GM19468 (cell line): Measurements from ENCODE around the gene MAP2K2.
"Not testable (repeated sequence)": the region's sequence is repeated elsewhere in the genome, so short reads cannot be mapped to it uniquely, and the experiment has no call there.

ENCODE experiments used
- ATAC-seq: cut with Tn5 transposase; IDR thresholded peaks from one replicate; pipeline ENCODE4 v1.9.1; 2021; ENCODE audit warnings: mild to moderate bottlenecking, moderate library complexity, moderate number of reproducible peaks; ENCODE audit not compliant: unreplicated experiment; ENCODE audit errors: extremely low read depth

Gene MAP2K2

GRCh38 chr19:4123615-4124568 lies at the start of gene MAP2K2:
Gene MAP2K2, minus strand, starts transcription at chr19:4124122. Its CDS starts 247 bp downstream, at chr19:4123875.
- peak; percentile 74 for ATAC-seq

- no peak for ATAC-seq
Measured at GRCh38 chr19:4172861-4173473, 49.0 kb upstream of the MAP2K2 start.

DNA sequence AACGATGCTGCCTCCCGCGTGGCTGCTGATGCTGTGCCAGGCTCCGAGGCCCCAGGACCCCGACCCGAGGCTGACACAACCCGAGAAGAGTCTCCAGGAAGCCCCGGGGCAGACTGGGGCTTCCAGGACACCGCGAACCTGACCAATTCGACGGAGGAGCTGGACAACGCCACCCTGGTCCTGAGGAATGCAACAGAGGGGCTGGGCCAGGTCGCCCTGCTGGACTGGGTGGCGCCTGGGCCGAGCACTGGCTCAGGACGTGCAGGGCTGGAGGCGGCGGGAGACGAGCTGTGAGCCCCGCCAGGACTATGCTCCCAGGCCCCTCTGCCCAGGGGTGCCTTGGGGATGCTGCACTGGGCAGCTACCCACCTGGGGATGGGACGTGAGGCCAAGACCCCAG lies 47.8 kb upstream of the MAP2K2 start:
- ATAC-seq, result no peak

DNA sequence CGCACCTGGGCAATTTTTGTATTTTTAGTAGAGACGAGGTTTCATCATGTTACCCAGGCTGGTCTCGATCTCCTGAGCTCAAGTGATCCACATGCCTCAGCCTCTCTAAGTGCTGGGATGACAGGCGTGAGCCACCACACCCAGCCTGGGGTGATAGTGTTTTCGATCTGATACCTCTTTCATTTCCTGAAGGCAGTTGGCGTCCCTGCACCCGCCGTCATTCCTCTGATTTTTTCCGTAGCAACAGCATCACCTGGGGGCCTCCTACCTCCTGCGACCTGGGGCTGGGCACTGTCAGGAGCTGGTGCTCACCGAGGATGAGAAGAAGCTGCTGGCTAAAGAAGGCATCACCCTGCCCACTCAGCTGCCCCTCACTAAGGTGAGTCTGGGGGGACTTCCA lies 40.3 kb upstream of the MAP2K2 start:
- no peak for ATAC-seq

DNA sequence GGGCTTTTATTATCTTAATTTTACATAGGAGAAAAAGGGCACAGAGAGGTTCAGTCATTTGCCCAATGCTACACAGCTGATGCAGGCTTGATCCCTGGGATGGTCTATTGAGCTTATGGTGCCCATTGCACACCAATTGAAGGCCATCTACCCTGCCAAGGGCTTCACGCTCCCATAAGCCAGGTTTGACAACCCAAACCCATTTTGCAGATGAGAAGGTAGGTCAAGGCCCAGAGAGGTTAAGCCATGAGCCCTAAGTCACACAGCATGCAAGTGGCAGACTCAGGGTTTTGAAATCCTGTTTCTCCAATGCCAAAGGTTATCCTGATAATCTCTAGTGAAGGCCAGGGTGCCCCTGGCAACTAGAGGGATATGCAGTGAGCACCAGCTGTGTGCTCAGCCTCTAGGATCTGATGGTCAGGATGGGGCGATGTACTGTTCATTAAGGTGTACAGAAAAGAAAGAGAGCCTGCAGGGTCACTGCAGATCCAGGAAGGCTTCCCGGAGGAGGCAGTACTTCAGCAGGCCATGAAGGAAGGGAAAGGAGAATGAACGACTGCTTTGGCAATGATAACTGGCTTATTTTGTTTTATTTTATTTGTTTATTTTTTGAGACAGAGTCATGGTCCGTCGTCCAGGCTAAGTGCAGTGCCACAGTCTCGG lies 37.6 kb upstream of the MAP2K2 start:
- ATAC-seq, result no peak

DNA sequence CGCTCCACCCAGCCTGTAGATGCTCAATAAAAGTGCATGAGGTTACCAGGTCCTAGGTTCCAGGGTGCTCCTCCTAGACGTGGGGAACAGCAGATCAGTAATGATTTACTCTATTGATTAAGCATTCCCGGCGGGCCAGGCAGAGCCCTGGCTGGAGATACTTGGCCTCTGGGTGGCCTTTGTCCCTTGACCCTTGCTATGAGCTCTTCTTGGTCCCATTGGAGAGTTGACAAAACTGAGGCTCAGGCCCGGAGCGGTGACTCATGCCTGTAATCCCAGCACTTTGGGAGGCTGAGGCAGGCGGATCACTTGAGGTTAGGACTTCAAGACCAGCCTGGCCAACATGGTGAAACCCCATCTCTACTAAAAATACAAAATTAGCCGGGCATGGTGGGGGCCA lies 34.0 kb upstream of the MAP2K2 start:
- ATAC-seq, result not testable (repeated sequence)

- ATAC-seq, result no peak
Measured at GRCh38 chr19:4157164-4157563, 33.2 kb upstream of the MAP2K2 start.

GRCh38 chr19:4154571-4155312 lies 30.8 kb upstream of the MAP2K2 start:
- no peak for ATAC-seq

GRCh38 chr19:4152241-4152998 lies 28.5 kb upstream of the MAP2K2 start:
- ATAC-seq, result no peak

DNA sequence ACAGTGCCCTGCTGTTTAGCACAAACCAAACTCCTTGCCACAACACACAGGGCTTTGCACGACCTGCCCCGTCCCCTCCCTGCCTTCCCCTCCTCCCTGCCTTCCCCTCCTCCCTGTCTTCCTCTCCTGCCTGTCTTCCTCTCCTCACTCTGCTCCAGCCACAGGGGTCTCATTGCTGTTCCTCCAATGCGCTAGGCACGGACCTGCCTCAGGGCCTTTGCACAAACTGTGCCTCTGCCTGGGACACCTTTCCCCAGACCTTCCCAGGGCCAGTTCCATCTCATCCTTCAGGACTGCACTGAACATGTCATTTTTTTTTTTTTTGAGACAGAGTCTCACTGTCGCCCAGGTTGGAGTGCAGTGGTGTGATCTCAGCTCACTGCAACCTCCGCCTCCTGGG lies 27.7 kb upstream of the MAP2K2 start:
- ATAC-seq, result no peak

DNA sequence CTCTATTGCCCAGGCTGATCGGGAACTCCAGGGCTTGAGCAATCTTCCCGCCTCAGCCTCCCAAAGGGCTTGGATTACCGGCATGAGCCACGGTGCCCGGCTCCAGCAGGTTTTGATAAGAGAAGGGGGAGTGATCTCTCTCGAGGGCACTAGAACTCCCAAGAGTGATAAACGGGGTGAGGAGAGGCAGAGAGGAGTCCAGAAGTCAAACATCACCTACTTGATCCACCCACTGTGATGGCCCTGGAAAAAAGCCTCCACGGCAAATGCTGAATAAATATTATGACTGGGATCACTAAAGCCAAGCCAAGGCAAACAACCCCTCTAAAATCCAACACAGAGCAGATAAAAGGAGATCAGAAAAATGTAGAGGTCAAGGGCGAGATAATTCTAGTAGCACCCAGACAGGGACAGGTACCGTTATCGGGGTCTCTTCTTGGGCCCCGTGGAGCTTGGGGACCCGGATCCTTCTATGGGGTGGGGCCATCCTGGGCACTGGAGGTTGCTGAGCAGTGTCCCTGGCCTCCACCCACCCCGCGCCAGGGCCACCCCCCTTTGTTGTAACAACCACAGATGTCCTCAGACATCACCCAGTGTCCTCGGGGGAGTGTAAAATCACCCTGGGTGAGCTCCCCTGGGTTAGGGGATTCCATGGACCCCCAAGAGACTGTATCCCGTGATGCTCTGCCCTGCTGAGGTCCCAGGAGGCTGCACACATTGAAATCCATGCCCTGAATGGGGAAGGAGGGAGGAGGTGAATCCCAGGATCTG lies 25.8 kb upstream of the MAP2K2 start:
- no peak for ATAC-seq

GRCh38 chr19:4144666-4145249 lies 20.8 kb upstream of the MAP2K2 start:
- ATAC-seq, result no peak

- ATAC-seq, result not testable (repeated sequence)
Measured at GRCh38 chr19:4142916-4143315, 19.0 kb upstream of the MAP2K2 start.

- no peak for ATAC-seq
Measured at GRCh38 chr19:4140237-4140711, 16.4 kb upstream of the MAP2K2 start.

DNA sequence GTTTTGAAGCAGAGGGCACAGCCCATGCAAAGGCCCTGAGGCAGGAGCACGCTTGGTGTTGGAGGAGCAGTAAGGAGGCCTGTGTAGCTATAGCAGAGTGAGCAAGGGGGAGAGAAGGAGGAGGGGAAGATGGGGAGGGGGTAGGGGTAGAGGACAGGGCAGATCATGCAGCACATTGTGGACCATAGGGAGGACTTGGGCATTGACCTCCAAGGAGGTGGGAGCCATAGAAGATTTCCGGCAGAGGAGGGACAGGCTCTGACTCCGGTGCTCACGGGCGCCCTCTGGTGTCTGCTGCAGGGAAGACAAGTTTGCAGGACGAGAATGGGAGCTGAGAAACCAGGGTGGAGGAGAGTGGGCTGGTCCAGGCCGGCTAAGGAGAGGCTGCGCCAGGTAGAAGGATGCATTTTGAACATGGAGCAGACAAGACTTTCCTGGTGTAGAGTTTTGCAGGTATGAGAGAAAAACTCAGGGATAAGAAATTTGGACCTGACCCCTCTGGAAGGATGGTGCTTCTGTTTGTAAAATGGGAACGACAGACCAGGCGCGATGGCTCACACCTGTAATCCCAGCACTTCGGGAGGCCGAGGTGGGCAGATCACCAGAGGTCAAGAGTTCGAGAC lies 15.8 kb upstream of the MAP2K2 start:
- no peak for ATAC-seq

DNA sequence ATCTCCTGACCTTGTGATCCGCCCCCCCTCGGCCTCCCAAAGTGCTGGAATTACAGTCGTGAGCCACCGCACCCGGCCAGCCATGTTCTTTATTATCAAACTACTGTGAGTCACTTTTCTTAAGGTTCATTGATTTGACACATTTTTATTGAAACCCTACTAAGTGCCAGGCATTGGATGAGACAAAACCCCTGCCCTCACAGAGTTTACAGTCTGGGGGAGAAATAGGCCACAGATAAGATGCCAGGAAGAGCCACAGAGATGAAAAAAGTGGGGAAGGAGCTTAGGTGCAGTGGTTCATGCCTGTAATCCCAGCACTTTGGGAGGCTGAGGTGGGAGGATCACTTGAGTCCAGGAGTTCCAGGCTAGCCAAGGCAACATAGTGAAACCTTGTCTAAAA lies 14.5 kb upstream of the MAP2K2 start:
- no peak for ATAC-seq

DNA sequence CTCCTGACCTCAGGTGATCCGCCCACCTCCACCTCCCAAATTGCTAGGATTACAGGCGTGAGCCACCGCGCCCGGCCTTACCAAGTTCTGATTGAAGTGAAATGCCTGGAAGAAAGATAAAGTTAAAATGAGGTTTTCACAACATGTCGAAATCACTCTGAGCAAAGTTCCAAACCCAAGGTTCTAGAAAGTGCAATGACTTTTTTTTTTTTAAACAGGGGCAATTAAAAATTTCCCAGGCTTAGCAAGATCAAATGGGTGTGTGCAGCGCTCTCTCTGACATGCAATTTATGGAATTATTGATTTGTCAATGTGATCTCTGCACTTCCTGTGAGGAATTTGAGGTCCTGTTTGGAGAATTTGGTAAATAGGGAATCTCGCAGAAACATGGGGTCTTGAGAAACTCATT lies 12.8 kb upstream of the MAP2K2 start:
- no peak for ATAC-seq

- not testable (repeated sequence) for ATAC-seq
Measured at GRCh38 chr19:4135386-4135785, 11.5 kb upstream of the MAP2K2 start.
